ENCODE measurements around the gene MAP4K4.

Gene MAP4K4

GRCh38 chr2:101818531-101819451 lies 121.3 kb downstream of the MAP4K4 start:
- no peak for DNase-seq

DNA sequence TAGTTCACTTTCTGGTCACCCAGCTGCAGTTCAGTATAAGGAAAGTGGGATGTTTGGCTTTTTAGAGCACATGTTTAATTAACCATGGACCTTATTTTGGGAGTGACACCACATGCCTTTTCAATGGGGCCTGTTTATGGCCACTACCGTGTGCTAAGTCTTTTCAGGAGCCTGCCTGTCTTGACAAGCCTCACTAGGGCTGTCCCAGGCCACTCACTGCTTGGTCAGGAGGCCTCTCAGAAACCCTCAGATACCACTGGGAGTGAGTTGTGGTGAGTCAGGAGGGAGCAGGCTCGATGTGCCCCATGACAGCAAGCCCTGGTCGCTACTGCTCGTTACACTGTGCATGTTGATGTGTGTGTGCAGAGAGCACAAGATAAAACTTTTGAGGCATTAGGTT lies 123.0 kb downstream of the MAP4K4 start:
- no peak for DNase-seq

DNA sequence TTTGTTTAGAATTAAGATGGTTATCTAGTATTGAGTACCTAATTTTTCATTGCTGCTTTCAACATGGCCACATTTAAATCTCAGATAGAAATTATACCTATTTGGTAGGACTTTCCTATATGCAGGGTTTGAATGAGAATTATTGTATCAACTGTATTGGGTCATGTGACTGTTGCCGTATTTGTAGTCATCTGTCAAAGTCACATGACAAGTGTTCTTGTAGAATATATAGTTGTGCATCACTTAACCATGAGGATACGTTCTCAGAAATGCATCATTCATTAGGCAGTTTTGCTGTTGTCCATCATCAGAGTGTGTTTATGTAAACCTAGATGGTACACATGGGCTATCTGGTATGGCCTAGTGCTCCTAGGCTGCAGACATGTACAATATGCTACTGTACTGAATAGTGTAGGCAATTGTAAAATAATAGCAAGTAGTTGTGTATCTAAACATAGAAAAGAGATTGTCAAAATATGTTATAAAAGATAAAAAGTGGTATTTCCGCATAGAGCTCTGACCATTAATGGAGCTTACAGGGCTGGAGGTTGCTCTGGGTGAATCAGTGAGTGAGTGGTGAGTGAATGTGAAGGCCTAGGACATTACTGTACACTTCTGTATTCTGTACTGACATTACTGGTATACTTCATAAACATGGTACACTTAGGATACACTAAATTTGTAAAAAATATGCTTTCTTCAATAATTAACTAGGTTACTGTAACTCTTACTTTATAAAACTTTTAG lies 123.7 kb downstream of the MAP4K4 start:
- DNase-seq: no peak

DNA sequence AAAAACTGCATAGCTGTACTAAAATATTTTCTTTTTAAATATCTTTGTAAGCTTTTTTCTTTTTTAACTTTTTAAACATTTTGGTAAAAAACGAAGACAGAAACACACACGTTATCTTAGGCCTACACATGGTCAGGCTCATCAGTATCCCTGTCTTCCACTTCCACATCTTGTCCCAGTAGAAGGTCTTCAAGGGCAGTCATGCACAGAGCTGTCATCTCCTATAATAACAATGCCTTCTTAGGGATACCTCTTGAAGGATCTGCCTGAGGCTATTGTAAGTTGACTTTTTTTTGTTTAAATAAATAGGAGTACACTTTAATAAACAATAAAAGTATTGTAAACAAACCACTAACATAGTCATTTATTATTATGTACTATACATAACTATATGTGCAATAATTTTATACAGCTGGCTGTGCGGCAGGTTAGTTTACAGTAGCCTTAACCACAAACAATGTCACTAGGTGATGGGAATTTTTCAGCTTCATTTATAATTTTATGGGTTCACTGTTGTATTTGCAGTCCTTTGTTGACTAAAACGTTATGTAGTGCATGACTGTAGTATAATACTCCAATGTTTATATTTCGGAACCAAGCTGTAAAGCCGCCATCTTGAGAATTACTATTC lies 124.4 kb downstream of the MAP4K4 start:
- DNase-seq: no peak

- peak; percentile 5 for DNase-seq
Measured at GRCh38 chr2:101823347-101823791, 125.9 kb downstream of the MAP4K4 start.

- no peak for DNase-seq
Measured at GRCh38 chr2:101823859-101824258, 126.4 kb downstream of the MAP4K4 start.

DNA sequence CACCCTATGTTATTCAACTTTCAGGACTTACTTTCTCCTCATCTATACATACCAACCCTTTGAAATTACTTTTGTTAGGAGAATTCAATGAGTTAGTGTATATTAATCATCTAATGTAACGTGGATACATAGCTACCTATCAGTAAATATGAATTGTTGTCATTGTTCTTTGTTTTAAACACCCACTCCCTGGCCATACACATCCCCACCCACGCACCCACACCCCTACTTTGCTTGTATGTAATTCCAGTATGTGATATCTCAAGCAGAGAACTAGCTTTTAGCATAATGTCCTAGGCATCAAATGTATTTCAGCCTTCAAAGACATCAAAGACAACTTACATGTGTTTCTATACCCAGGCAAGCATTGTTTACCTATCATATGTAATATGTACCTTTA lies 129.2 kb downstream of the MAP4K4 start:
- DNase-seq: no peak

GRCh38 chr2:101827246-101827645 lies 129.7 kb downstream of the MAP4K4 start:
- DNase-seq: no peak

- no peak for DNase-seq
Measured at GRCh38 chr2:101828257-101828656, 130.8 kb downstream of the MAP4K4 start.

- no peak for DNase-seq
Measured at GRCh38 chr2:101828673-101829334, 131.3 kb downstream of the MAP4K4 start.

- no peak for DNase-seq
Measured at GRCh38 chr2:101829429-101829828, 131.9 kb downstream of the MAP4K4 start.

DNA sequence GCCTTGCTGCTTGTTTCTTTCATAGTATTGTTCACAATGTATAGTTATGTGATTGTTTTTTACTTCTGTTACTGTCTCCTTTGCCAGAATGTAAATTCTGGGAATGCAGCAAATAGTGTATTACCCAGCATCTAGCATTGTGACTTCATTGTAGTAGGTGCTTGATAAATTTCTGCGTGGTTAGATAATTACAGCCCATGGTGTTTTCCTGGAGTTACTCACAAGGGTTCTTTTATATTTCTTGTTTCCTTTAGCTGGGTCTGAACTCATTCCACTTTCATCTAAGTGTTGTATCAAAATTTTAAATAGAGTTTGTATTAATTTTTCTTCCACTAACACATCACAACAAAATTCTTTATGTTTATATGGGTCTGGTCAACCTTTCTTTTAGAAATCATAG lies 132.6 kb downstream of the MAP4K4 start:
- DNase-seq: no peak

GRCh38 chr2:101830555-101830954 lies 133.0 kb downstream of the MAP4K4 start:
- no peak for DNase-seq

GRCh38 chr2:101831351-101831865 lies 133.9 kb downstream of the MAP4K4 start:
- DNase-seq: peak; percentile 6

GRCh38 chr2:101832114-101832513 lies 134.6 kb downstream of the MAP4K4 start:
- no peak for DNase-seq

- no peak for DNase-seq
Measured at GRCh38 chr2:101833890-101834523, 136.5 kb downstream of the MAP4K4 start.

- no peak for DNase-seq
Measured at GRCh38 chr2:101837354-101837753, 139.8 kb downstream of the MAP4K4 start.

GRCh38 chr2:101841679-101842327 lies 144.3 kb downstream of the MAP4K4 start:
- no peak for DNase-seq

DNA sequence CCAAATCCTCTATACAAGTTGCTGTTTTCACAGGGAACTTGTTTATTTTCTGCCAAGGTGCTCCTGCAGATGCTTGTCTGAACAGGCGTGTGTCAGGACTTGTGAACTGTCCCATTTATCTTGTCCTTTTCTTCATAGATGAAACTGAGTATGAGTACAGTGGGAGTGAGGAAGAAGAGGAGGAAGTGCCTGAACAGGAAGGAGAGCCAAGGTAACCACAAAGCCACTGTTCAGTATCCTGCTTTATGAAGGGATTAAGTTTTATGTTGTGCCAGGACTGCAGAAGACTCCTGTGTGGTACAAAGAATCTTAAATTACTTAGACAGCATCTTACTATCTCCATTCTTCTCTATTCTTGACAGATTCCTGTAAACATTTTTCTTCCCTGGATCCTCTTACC lies 145.0 kb downstream of the MAP4K4 start:
- no peak for DNase-seq

DNA sequence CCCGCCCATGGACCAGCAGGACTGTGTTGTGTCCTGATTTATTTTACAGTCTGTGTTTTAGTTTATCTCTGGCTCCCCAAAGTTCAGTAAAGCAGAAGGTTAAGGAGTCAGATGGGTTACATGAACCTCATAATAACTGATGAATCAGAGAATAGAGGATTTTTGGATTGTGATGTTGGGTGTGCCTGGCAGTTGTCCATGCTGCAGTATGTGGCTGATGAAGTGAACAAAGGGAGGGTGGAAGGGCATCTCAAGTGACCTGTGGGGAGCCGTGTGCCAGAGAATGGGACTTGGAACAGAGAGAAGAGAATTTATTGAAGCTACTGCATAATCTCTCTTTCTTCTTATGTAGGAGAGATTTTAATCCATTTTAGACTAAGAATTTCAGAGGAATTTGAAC lies 145.5 kb downstream of the MAP4K4 start:
- no peak for DNase-seq

DNA sequence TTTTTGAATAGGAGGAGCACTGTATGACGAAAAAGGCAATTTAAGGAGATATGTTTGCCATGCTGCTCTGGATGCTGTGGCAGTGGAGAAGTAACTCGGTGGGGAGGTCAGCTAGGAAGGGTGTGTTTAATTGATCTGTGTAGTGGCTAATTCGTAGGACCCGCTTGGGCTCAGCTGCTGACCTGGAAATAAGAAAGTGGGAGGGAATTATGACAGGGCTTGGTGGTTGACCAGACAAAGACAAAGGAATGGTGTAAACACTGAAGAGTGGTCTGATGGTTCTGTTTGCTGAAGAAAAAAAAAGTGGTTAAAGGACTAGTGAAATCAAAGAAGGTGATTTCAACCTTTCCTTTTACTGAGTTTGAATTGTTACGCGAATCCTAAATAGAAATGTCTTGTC lies 146.0 kb downstream of the MAP4K4 start:
- no peak for DNase-seq
